GM06990 (cell line): ENCODE measurements around the gene SLC4A11.

Experiments used
- DNase-seq: peaks from one replicate; pipeline ENCODE4 v3.0.0-alpha.2; 2011; ENCODE audit not compliant: insufficient read length; ENCODE audit errors: extremely low read depth
- H3K27me3 ChIP-seq: replicated peaks from 2 replicates; pipeline ENCODE4 v1.6.0; 2011; ENCODE audit warnings: low read length; ENCODE audit not compliant: control insufficient read depth, insufficient read depth
- H3K36me3 ChIP-seq: 2 replicates; pipeline ENCODE4 v1.5.1; 2011; ENCODE audit warnings: low read length; ENCODE audit not compliant: control insufficient read depth, insufficient read depth
- H3K4me3 ChIP-seq: replicated peaks from 2 replicates; pipeline ENCODE4 v1.5.1; 2011; ENCODE audit warnings: low read depth, mild to moderate bottlenecking, control low read depth, low read length
- CTCF ChIP-seq: IDR thresholded peaks from 2 replicates; pipeline ENCODE4 v1.5.1; 2011; ENCODE audit warnings: low read length, control low read depth, mild to moderate bottlenecking, inconsistent platforms; ENCODE audit not compliant: insufficient read depth, poor library complexity, severe bottlenecking

Gene SLC4A11

GRCh38 chr20:3177746-3178485 lies 61.1 kb downstream of the SLC4A11 start:
- DNase-seq = no peak
- no peaks in the 10 kb centered on the region for H3K36me3 ChIP-seq
- H3K27me3 ChIP-seq = peaks cover 2% of the 10 kb centered on the region; the same call in 1 of the 2 replicates
- no peak for TF ChIP-seq CTCF
- H3K4me3 ChIP-seq = no peak overlapping the region
